HUES48 (cell line): ENCODE results near the gene IGF2BP2.

Experiments
- H3K27ac ChIP-seq: one replicate; pipeline ENCODE4 v1.7.0; 2013; ENCODE audit warnings: low read depth, low read length, inconsistent platforms
- H3K27me3 ChIP-seq: 2 replicates; pipeline ENCODE4 v1.6.1; 2013; ENCODE audit warnings: mild to moderate bottlenecking, low read length; ENCODE audit not compliant: control insufficient read depth, insufficient read depth
- H3K36me3 ChIP-seq: 2 replicates; pipeline ENCODE4 v1.6.1; 2013; ENCODE audit warnings: low read length; ENCODE audit not compliant: control insufficient read depth, insufficient read depth
- H3K4me1 ChIP-seq: 2 replicates; pipeline ENCODE4 v1.6.1; 2013; ENCODE audit warnings: mild to moderate bottlenecking, low read length; ENCODE audit not compliant: control insufficient read depth, insufficient read depth
- H3K4me3 ChIP-seq: 2 replicates; pipeline ENCODE4 v1.5.1; 2013; ENCODE audit warnings: mild to moderate bottlenecking, low read depth, low read length
- H3K9ac ChIP-seq: 2 replicates; pipeline ENCODE4 v1.6.1; 2013; ENCODE audit warnings: mild to moderate bottlenecking, low read depth, low read length, moderate library complexity
- H3K9me3 ChIP-seq: 2 replicates; pipeline ENCODE4 v1.6.1; 2013; ENCODE audit warnings: low read length; ENCODE audit not compliant: control insufficient read depth, insufficient read depth

IGF2BP2 gene

GRCh38 chr3:185718736-185719593, 105.9 kb downstream of the IGF2BP2 start:
- Histone ChIP-seq H3K36me3 (0 out of 2 replicates have a peak, but pooled peaks cover 2% of the 10 kb centered on the region), H3K4me3 (no peak overlapping the region), H3K27ac (no peak overlapping the region), H3K9me3 (no peaks in the 10 kb centered on the region), H3K4me1 (peaks cover 35% of the 10 kb centered on the region), H3K9ac (no peak overlapping the region), H3K27me3 (no peaks in the 10 kb centered on the region)

GRCh38 chr3:185717627-185718402, 107.0 kb downstream of the IGF2BP2 start:
- no peaks in the 10 kb centered on the region for H3K9me3 ChIP-seq
- peaks cover 37% of the 10 kb centered on the region for H3K4me1 ChIP-seq
- no peak overlapping the region for H3K9ac ChIP-seq
- no peaks in the 10 kb centered on the region for H3K27me3 ChIP-seq
- 0 out of 2 replicates have a peak, but pooled peaks cover 2% of the 10 kb centered on the region for H3K36me3 ChIP-seq
- H3K27ac ChIP-seq, result no peak overlapping the region
- no peak overlapping the region for H3K4me3 ChIP-seq

GRCh38 chr3:185717121-185717520, 107.7 kb downstream of the IGF2BP2 start:
- no peaks in the 10 kb centered on the region for H3K27me3 ChIP-seq
- H3K9ac ChIP-seq, result no peak overlapping the region
- peaks cover 44% of the 10 kb centered on the region for H3K4me1 ChIP-seq
- H3K9me3 ChIP-seq, result no peaks in the 10 kb centered on the region
- H3K27ac ChIP-seq, result peak overlapping the region; percentile 60
- 0 out of 2 replicates have a peak, but pooled peaks cover 2% of the 10 kb centered on the region for H3K36me3 ChIP-seq
- H3K4me3 ChIP-seq, result no peak overlapping the region

GRCh38 chr3:185716436-185717108, 108.3 kb downstream of the IGF2BP2 start:
- Histone ChIP-seq H3K27ac (peak overlapping the region; percentile 60), H3K9me3 (no peaks in the 10 kb centered on the region), H3K4me1 (peaks cover 50% of the 10 kb centered on the region)

GRCh38 chr3:185715091-185715490, 109.8 kb downstream of the IGF2BP2 start:
- Histone ChIP-seq H3K36me3 (0 out of 2 replicates have a peak, but pooled peaks cover 2% of the 10 kb centered on the region), H3K4me3 (no peak overlapping the region), H3K9me3 (no peaks in the 10 kb centered on the region), H3K9ac (no peak overlapping the region), H3K27ac (peak overlapping the region; percentile 77), H3K27me3 (no peaks in the 10 kb centered on the region), H3K4me1 (peaks cover 57% of the 10 kb centered on the region)

More at GRCh38 chr3:185716436-185717108, 108.3 kb downstream of the IGF2BP2 start:
- Histone ChIP-seq H3K9ac (no peak overlapping the region), H3K4me3 (peak overlapping the region; percentile 21; the same call in 1 of the 2 replicates), H3K27me3 (no peaks in the 10 kb centered on the region), H3K36me3 (0 out of 2 replicates have a peak, but pooled peaks cover 2% of the 10 kb centered on the region)

GRCh38 chr3:185714085-185714484, 110.8 kb downstream of the IGF2BP2 start:
- Histone ChIP-seq H3K36me3 (0 out of 2 replicates have a peak, but pooled peaks cover 2% of the 10 kb centered on the region), H3K4me3 (no peak overlapping the region), H3K4me1 (peaks cover 64% of the 10 kb centered on the region), H3K9ac (no peak overlapping the region), H3K27me3 (no peaks in the 10 kb centered on the region), H3K9me3 (no peaks in the 10 kb centered on the region), H3K27ac (no peak overlapping the region)

GRCh38 chr3:185713015-185713414, 111.8 kb downstream of the IGF2BP2 start:
- H3K4me3 ChIP-seq, result no peak overlapping the region
- no peaks in the 10 kb centered on the region for H3K27me3 ChIP-seq
- H3K4me1 ChIP-seq, result peaks cover 70% of the 10 kb centered on the region
- no peaks in the 10 kb centered on the region for H3K9me3 ChIP-seq
- 0 out of 2 replicates have a peak, but pooled peaks cover 2% of the 10 kb centered on the region for H3K36me3 ChIP-seq
- no peak overlapping the region for H3K9ac ChIP-seq
- H3K27ac ChIP-seq, result no peak overlapping the region

GRCh38 chr3:185712337-185712736, 112.5 kb downstream of the IGF2BP2 start:
- peak overlapping the region; percentile 31 for H3K27ac ChIP-seq
- no peak overlapping the region for H3K9ac ChIP-seq
- 0 out of 2 replicates have a peak, but pooled peaks cover 2% of the 10 kb centered on the region for H3K36me3 ChIP-seq
- H3K4me3 ChIP-seq, result no peak overlapping the region
- H3K27me3 ChIP-seq, result no peaks in the 10 kb centered on the region
- peaks cover 63% of the 10 kb centered on the region for H3K4me1 ChIP-seq
- H3K9me3 ChIP-seq, result no peaks in the 10 kb centered on the region

- no peaks in the 10 kb centered on the region for H3K27me3 ChIP-seq
- no peak overlapping the region for H3K9ac ChIP-seq
- H3K36me3 ChIP-seq, result no peaks in the 10 kb centered on the region
- H3K4me3 ChIP-seq, result no peak overlapping the region
- no peaks in the 10 kb centered on the region for H3K9me3 ChIP-seq
- H3K27ac ChIP-seq, result peak overlapping the region; percentile 62
- peaks cover 53% of the 10 kb centered on the region for H3K4me1 ChIP-seq
These were observed 113.5 kb downstream of the IGF2BP2 start for GRCh38 chr3:185711255-185711870.

GRCh38 chr3:185709251-185709955, 115.4 kb downstream of the IGF2BP2 start:
- Histone ChIP-seq H3K36me3 (no peaks in the 10 kb centered on the region), H3K4me1 (peaks cover 36% of the 10 kb centered on the region), H3K9ac (no peak overlapping the region), H3K9me3 (no peaks in the 10 kb centered on the region), H3K27ac (peak overlapping the region; percentile 43), H3K4me3 (no peak overlapping the region), H3K27me3 (no peaks in the 10 kb centered on the region)
